ENCODE data around the gene AGBL1. TPM values are rescaled to one million over a fixed set of nuclear protein-coding genes. Genes with fewer than 3 reads are reported as not detected.

Gene AGBL1
- polyA plus RNA-seq, 1 donor (not counting 4 experiments of a cell fraction or from before 2014, with no cell fraction given) = not detected

DNA sequence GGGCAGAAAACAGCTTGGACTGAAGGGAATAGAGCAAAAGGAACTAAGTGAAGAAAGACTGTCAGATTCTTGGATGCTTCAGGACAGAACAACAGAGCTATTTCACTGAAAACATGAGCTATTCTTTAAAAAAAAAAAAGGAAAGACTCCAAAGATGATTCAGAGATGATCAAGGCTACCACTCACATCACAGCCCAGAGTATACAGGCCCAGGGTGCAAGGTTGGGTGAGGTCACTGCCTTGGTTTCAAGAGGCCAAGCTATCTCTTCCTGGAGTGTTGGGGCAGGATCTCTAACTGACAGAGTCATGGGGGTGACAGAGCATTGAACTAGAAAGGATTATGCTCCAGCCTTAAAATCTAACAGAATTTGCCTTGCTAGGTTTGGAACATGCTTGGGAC lies 118.1 kb downstream of the AGBL1 start:
- H4K20me1 ChIP-seq (ENCODE audit: control insufficient read depth, extremely low read depth, insufficient read depth, low read length) = no peaks in the 10 kb centered on the region
- no peaks in the 10 kb centered on the region for H3K79me2 ChIP-seq (ENCODE audit: control insufficient read depth, insufficient read depth, low read length)
- H2AFZ ChIP-seq (ENCODE audit: control insufficient read depth, low read length) = no peak overlapping the region
- H3K4me1 ChIP-seq (ENCODE audit: control insufficient read depth, extremely low read depth, insufficient read depth, low read length) = no peaks in the 10 kb centered on the region
- FAIRE-seq = no peak
- H3K4me2 ChIP-seq (ENCODE audit: control insufficient read depth, extremely low read depth, insufficient read depth, low read depth, low read length) = no peak overlapping the region
- no peak for DNase-seq (ENCODE audit: low read depth, low spot score)
- H3K27ac ChIP-seq (ENCODE audit: control insufficient read depth, insufficient read depth, low read length) = no peak overlapping the region
- H3K9ac ChIP-seq (ENCODE audit: control insufficient read depth, extremely low read depth, insufficient read depth, low read length) = no peak overlapping the region
- H3K9me1 ChIP-seq (ENCODE audit: control insufficient read depth, extremely low read depth, insufficient read depth, low read length) = no peaks in the 10 kb centered on the region
- no peaks in the 10 kb centered on the region for H3K9me3 ChIP-seq (ENCODE audit: control insufficient read depth, low read depth, low read length)
- dilution Hi-C loops (cut with MboI; ENCODE audit: extremely low pct_ligation_motif_present, low sequenced_read_pairs) = no loop called here
- H3K36me3 ChIP-seq (ENCODE audit: control insufficient read depth in 2 of 2, extremely low read depth in 1 of 2, insufficient read depth in 2 of 2, low read length in 2 of 2) = no peaks in the 10 kb centered on the region
- H3K27me3 ChIP-seq (ENCODE audit: control insufficient read depth, extremely low read depth, insufficient read depth, low read length) = no peaks in the 10 kb centered on the region
- no peak overlapping the region for H3K4me3 ChIP-seq (ENCODE audit: control insufficient read depth in 2 of 3, extremely low read depth in 1 of 3, insufficient read depth in 2 of 3, low read depth in 1 of 3, low read length in 3 of 3)
- TF ChIP-seq, protein P1, sequence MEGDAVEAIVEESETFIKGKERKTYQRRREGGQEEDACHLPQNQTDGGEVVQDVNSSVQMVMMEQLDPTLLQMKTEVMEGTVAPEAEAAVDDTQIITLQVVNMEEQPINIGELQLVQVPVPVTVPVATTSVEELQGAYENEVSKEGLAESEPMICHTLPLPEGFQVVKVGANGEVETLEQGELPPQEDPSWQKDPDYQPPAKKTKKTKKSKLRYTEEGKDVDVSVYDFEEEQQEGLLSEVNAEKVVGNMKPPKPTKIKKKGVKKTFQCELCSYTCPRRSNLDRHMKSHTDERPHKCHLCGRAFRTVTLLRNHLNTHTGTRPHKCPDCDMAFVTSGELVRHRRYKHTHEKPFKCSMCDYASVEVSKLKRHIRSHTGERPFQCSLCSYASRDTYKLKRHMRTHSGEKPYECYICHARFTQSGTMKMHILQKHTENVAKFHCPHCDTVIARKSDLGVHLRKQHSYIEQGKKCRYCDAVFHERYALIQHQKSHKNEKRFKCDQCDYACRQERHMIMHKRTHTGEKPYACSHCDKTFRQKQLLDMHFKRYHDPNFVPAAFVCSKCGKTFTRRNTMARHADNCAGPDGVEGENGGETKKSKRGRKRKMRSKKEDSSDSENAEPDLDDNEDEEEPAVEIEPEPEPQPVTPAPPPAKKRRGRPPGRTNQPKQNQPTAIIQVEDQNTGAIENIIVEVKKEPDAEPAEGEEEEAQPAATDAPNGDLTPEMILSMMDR (optimal IDR thresholded peaks at IDR 0.05 in 1 of 3, IDR thresholded peaks at IDR 0.05 in 1 of 3, conservative IDR thresholded peaks at IDR 0.05 in 1 of 3; ENCODE audit: extremely low read depth in 1 of 3, insufficient read depth in 2 of 3, low read length in 3 of 3) = no peak
- TF ChIP-seq EZH2 (IDR thresholded peaks at IDR 0.05; ENCODE audit: low read length) = no peak

DNA sequence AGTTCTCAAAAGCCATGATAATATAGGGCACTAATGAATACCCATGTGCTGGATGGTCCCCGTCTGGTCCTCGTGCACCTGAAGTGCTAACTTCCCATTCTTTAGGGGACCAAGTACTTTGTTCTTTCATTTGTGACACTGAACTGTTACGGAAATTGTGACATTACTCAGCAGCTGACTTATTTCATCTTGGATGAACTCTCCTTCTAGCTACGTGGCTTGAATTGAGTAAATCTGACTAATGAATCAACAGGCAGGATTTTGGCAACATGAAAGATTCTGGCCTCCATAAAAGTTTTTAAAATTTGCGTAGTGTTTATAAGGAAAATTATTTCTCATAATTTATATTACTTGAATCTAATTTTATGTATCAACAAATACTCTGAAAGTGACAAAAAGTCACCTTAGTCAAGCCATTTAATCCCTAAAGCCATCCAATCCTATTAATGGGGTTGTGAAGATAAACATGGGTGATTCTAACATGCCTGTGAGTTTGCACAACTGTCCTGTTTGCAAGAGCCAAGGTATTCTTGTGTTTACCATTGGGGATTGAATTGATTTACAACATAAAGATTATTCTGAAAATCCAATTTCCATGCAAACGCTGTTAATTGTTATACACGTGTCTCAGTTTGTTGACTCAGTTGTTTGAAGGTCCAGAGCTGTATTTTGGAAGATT lies 119.9 kb downstream of the AGBL1 start:
- H4K20me1 ChIP-seq (ENCODE audit: control insufficient read depth, extremely low read depth, insufficient read depth, low read length) = no peaks in the 10 kb centered on the region
- TF ChIP-seq EZH2 (IDR thresholded peaks at IDR 0.05; ENCODE audit: low read length) = no peak
- TF ChIP-seq, protein P1 (optimal IDR thresholded peaks at IDR 0.05 in 1 of 3, IDR thresholded peaks at IDR 0.05 in 1 of 3, conservative IDR thresholded peaks at IDR 0.05 in 1 of 3; ENCODE audit: extremely low read depth in 1 of 3, insufficient read depth in 2 of 3, low read length in 3 of 3) = no peak
- no peaks in the 10 kb centered on the region for H3K4me1 ChIP-seq (ENCODE audit: control insufficient read depth, extremely low read depth, insufficient read depth, low read length)
- no peaks in the 10 kb centered on the region for H3K9me3 ChIP-seq (ENCODE audit: control insufficient read depth, low read depth, low read length)
- H3K27ac ChIP-seq (ENCODE audit: control insufficient read depth, insufficient read depth, low read length) = no peak overlapping the region
- no peaks in the 10 kb centered on the region for H3K27me3 ChIP-seq (ENCODE audit: control insufficient read depth, extremely low read depth, insufficient read depth, low read length)
- no peak overlapping the region for H3K4me2 ChIP-seq (ENCODE audit: control insufficient read depth, extremely low read depth, insufficient read depth, low read depth, low read length)
- no peaks in the 10 kb centered on the region for H3K9me1 ChIP-seq (ENCODE audit: control insufficient read depth, extremely low read depth, insufficient read depth, low read length)
- H3K79me2 ChIP-seq (ENCODE audit: control insufficient read depth, insufficient read depth, low read length) = no peaks in the 10 kb centered on the region
- no peak overlapping the region for H3K9ac ChIP-seq (ENCODE audit: control insufficient read depth, extremely low read depth, insufficient read depth, low read length)
- FAIRE-seq (no peak), DNase-seq (ENCODE audit: low read depth, low spot score) (no peak)
- no peak overlapping the region for H2AFZ ChIP-seq (ENCODE audit: control insufficient read depth, low read length)
- no peak overlapping the region for H3K4me3 ChIP-seq (ENCODE audit: control insufficient read depth in 2 of 3, extremely low read depth in 1 of 3, insufficient read depth in 2 of 3, low read depth in 1 of 3, low read length in 3 of 3)
- H3K36me3 ChIP-seq (ENCODE audit: control insufficient read depth in 2 of 2, extremely low read depth in 1 of 2, insufficient read depth in 2 of 2, low read length in 2 of 2) = no peaks in the 10 kb centered on the region
- dilution Hi-C loops (cut with MboI; ENCODE audit: extremely low pct_ligation_motif_present, low sequenced_read_pairs) = no loop called here
